Neural cell (in vitro differentiated cells): ENCODE measurements around the gene UPF3A.

Experiments used
- TF ChIP-seq, protein P1 (sequence below): fragments of 450-650 bp; IDR thresholded peaks from 2 replicates; pipeline ENCODE4 v1.5.1; 2014; ENCODE audit warnings: antibody characterized with exemption, mild to moderate bottlenecking, moderate library complexity; ENCODE audit not compliant: poor library complexity, severe bottlenecking
- TF ChIP-seq, protein P2 (sequence below): IDR thresholded peaks from 2 replicates; pipeline ENCODE4 v1.6.1; 2012; ENCODE audit warnings: borderline replicate concordance

DNA sequence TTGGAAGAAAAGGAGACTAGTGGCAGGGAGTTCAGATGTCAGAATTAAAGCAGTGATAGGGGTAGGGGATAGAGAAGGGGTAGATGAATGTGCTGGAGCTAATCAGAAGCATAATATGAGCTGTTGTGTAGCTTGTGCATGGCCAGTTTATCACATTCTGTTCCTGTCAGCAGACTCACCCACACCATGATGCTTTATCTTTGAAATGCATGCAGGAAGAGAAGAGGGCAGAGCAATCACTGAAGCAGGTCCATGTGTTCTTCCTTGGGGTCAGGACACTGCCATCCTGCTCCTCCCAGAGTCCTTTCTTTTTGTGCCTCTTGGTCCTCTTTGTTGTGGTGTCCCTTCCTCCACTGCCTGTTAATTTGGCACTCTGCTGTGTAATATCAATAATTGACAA is 38.7 kb downstream of the UPF3A start:
- TF ChIP-seq, protein P1, sequence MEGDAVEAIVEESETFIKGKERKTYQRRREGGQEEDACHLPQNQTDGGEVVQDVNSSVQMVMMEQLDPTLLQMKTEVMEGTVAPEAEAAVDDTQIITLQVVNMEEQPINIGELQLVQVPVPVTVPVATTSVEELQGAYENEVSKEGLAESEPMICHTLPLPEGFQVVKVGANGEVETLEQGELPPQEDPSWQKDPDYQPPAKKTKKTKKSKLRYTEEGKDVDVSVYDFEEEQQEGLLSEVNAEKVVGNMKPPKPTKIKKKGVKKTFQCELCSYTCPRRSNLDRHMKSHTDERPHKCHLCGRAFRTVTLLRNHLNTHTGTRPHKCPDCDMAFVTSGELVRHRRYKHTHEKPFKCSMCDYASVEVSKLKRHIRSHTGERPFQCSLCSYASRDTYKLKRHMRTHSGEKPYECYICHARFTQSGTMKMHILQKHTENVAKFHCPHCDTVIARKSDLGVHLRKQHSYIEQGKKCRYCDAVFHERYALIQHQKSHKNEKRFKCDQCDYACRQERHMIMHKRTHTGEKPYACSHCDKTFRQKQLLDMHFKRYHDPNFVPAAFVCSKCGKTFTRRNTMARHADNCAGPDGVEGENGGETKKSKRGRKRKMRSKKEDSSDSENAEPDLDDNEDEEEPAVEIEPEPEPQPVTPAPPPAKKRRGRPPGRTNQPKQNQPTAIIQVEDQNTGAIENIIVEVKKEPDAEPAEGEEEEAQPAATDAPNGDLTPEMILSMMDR, result no peak
- TF ChIP-seq, protein P2, sequence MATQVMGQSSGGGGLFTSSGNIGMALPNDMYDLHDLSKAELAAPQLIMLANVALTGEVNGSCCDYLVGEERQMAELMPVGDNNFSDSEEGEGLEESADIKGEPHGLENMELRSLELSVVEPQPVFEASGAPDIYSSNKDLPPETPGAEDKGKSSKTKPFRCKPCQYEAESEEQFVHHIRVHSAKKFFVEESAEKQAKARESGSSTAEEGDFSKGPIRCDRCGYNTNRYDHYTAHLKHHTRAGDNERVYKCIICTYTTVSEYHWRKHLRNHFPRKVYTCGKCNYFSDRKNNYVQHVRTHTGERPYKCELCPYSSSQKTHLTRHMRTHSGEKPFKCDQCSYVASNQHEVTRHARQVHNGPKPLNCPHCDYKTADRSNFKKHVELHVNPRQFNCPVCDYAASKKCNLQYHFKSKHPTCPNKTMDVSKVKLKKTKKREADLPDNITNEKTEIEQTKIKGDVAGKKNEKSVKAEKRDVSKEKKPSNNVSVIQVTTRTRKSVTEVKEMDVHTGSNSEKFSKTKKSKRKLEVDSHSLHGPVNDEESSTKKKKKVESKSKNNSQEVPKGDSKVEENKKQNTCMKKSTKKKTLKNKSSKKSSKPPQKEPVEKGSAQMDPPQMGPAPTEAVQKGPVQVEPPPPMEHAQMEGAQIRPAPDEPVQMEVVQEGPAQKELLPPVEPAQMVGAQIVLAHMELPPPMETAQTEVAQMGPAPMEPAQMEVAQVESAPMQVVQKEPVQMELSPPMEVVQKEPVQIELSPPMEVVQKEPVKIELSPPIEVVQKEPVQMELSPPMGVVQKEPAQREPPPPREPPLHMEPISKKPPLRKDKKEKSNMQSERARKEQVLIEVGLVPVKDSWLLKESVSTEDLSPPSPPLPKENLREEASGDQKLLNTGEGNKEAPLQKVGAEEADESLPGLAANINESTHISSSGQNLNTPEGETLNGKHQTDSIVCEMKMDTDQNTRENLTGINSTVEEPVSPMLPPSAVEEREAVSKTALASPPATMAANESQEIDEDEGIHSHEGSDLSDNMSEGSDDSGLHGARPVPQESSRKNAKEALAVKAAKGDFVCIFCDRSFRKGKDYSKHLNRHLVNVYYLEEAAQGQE, result no peak
